Uterus (tissue), 4 donors: ENCODE results near the gene RNF146. TPM values are rescaled to one million over a fixed set of nuclear protein-coding genes. Genes with fewer than 3 reads are reported as not detected.
A peak's percentile ranks its signal among the peaks of the same experiment; 100 is the strongest.
"Not testable (repeated sequence)": the region's sequence is repeated elsewhere in the genome, so short reads cannot be mapped to it uniquely, and the experiment has no call there.

Source experiments
- DNase-seq, 2 donors: peaks; one replicate each; pipeline ENCODE4 v3.0.0-alpha.2; 2019 to 2020
- H3K27ac ChIP-seq, 2 donors: fragments of 200-600 bp; sonication (generic); 1 replicate in 1 of 2; 2 replicates in 1 of 2; pipeline ENCODE4 v1.5.1; 2016 to 2018
- H3K27me3 ChIP-seq, 2 donors: fragments of 200-600 bp; sonication (generic); one replicate each; pipeline ENCODE4 v1.5.1; 2018 to 2019; ENCODE audit warnings: control low read depth in 1 of 2
- H3K36me3 ChIP-seq, 2 donors: fragments of 200-600 bp; sonication (generic); one replicate each; pipeline ENCODE4 v1.5.1; 2019; ENCODE audit warnings: control low read depth in 1 of 2
- H3K4me1 ChIP-seq, 2 donors: fragments of 200-600 bp; sonication (generic); one replicate each; pipeline ENCODE4 v1.5.1; 2018 to 2019; ENCODE audit warnings: control low read depth in 1 of 2
- H3K4me3 ChIP-seq, 2 donors: fragments of 200-600 bp; sonication (generic); 1 replicate in 1 of 2; 2 replicates in 1 of 2; pipeline ENCODE4 v1.5.1; 2018 to 2019; ENCODE audit warnings: mild to moderate bottlenecking in 1 of 2
- H3K9me3 ChIP-seq, 2 donors: fragments of 200-600 bp; sonication (generic); one replicate each; pipeline ENCODE4 v1.5.1; 2019; ENCODE audit warnings: control low read depth in 1 of 2
- POLR2A ChIP-seq, 2 donors: fragments of 450-650 bp; IDR thresholded peaks; one replicate each; pipeline ENCODE4 v1.6.1; 2016; ENCODE audit warnings: antibody characterized with exemption in 2 of 2, mild to moderate bottlenecking in 1 of 2, moderate library complexity in 1 of 2
- intact Hi-C: fragments of 100-400 bp; cut with DNase I; formaldehyde crosslinking; loops from one replicate; pipeline ENCODE4 v1.15.1; 2023; ENCODE audit warnings: low total_unique reads
- total RNA-seq, 4 donors: library from RNA; depleted of rRNA in 3 of 4; stranded (reverse); fragments of >200 nt in 3 of 4; gene quantifications; one replicate each; pipeline versions ENCODE4 v1.1.0 to v1.2.4, GENCODE V29; 2014 to 2023
- TF ChIP-seq, protein P1 (sequence below), 4 experiments: fragments of 200-600 bp in 2 of 4; fragments of 450-650 bp in 2 of 4; sonication (generic) in 2 of 4; IDR thresholded peaks; one replicate each; pipeline ENCODE4 v1.5.1; 2016 to 2019; ENCODE audit warnings: antibody characterized with exemption in 4 of 4, mild to moderate bottlenecking in 2 of 4, moderate library complexity in 1 of 4
- donor health status: DM: yes; HTN: yes; CAD: no.

The RNF146 gene, protein sequence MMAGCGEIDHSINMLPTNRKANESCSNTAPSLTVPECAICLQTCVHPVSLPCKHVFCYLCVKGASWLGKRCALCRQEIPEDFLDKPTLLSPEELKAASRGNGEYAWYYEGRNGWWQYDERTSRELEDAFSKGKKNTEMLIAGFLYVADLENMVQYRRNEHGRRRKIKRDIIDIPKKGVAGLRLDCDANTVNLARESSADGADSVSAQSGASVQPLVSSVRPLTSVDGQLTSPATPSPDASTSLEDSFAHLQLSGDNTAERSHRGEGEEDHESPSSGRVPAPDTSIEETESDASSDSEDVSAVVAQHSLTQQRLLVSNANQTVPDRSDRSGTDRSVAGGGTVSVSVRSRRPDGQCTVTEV
- 100 to 1,000 TPM in 1 of 4 donors, 10 to 100 TPM in 3; 25.9 to 102 (median 57.9) TPM for total RNA-seq

DNA sequence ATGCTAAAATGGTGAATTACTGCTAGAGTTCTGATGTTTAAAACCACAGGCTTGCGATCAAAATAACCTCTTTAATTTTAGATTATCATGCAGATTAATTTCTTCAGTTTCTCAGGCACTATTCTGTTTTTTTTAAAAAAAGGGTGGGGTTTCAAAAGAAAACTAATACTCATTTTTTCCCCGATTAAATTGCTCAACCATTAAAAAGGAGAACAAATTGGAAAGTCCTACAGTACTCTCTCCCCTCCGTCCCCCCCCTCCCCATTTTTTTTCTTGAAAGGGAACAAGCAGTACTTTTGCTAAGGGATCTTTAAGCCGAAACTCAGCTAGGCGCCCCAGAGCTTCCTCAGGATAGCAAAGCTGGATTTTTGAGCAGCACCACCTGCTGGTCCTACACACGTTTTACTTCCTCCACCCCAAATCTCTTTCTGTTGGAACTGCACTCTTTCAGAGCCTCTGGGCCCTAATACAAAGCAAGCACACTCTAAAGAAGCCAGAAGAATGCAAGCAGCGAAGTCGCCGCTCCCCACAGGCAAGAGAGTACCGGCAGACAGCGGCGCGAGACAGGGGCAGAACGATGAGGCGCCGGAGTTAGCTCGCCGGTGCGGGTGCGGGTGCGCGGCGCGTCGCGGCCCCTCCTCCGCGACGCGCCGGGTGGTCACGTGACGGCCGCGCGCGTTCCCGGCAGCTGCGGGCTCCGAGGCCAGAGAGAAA lies at the start of gene RNF146:
Gene RNF146, plus strand, starts transcription at position 687 of the 714 bp plus-strand sequence. CDS start 13,475 bp downstream, outside the sequence.
- Histone ChIP-seq H3K9me3 (no peaks in the 10 kb centered on the region), H3K4me1 (no peaks in the 10 kb centered on the region), H3K27me3 (no peaks in the 10 kb centered on the region), H3K4me3 (peak within 1 kb of the TSS; percentile 62 to 72), H3K36me3 (no peaks in the 10 kb centered on the region), H3K27ac (peak within 1 kb of the TSS; percentile 96 to 97)
- TF ChIP-seq POLR2A (IDR thresholded peaks at IDR 0.05): no peak
- TF ChIP-seq, protein P1, sequence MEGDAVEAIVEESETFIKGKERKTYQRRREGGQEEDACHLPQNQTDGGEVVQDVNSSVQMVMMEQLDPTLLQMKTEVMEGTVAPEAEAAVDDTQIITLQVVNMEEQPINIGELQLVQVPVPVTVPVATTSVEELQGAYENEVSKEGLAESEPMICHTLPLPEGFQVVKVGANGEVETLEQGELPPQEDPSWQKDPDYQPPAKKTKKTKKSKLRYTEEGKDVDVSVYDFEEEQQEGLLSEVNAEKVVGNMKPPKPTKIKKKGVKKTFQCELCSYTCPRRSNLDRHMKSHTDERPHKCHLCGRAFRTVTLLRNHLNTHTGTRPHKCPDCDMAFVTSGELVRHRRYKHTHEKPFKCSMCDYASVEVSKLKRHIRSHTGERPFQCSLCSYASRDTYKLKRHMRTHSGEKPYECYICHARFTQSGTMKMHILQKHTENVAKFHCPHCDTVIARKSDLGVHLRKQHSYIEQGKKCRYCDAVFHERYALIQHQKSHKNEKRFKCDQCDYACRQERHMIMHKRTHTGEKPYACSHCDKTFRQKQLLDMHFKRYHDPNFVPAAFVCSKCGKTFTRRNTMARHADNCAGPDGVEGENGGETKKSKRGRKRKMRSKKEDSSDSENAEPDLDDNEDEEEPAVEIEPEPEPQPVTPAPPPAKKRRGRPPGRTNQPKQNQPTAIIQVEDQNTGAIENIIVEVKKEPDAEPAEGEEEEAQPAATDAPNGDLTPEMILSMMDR (IDR thresholded peaks at IDR 0.05): peak; percentile 67 to 85 (median 79)
- intact Hi-C loops: no loop called here
- peak; percentile 82 to 85 for DNase-seq

DNA sequence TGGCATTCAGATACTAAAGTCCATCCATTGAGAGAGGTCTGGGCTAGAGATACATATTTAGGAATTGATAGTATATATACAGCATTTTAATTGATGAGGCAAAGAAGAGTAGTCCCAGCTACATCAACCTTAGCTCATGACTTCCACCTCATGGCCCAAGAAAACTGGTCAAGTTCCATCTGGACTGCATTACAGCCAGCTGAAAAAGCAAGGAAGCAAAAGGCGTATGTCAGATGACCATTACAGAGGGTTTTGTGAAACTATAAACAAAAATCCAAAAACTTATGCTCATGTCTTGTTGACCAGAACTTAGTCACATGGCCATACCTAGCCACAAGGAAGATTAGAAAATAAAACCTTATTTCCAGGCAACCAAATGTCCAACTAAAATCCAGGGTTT lies 46.8 kb upstream of the RNF146 start:
- Histone ChIP-seq H3K27me3 (no peaks in the 10 kb centered on the region), H3K9me3 (no peaks in the 10 kb centered on the region), H3K27ac (no peak overlapping the region), H3K4me3 (no peak overlapping the region), H3K36me3 (no peaks in the 10 kb centered on the region), H3K4me1 (no peaks in the 10 kb centered on the region)
- intact Hi-C loops: no loop called here
- DNase-seq: no peak
- TF ChIP-seq, protein P1 (IDR thresholded peaks at IDR 0.05): no peak
- TF ChIP-seq POLR2A (IDR thresholded peaks at IDR 0.05): no peak

DNA sequence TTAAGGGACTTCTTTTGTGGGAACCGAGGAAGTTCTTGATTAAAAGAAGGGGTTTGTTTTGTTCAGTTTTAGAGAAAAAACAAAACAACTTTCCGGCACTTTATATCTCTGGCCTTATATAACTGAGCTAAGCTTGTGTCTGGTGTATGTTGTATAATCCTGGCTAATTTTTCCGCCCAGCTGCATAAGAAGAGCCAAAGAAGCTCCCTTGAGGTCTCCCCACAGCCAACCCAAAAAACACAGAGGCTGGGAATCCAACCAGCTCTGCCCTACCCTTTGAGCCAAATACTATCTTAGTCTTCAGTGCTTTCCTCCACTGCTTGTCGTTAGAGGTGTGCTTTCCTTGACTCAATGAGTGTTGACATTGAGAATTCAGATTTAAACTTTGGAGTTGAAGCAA lies 45.5 kb upstream of the RNF146 start:
- TF ChIP-seq POLR2A (IDR thresholded peaks at IDR 0.05): no peak
- TF ChIP-seq, protein P1 (IDR thresholded peaks at IDR 0.05): no peak
- intact Hi-C loops: no loop called here
- no peak for DNase-seq

DNA sequence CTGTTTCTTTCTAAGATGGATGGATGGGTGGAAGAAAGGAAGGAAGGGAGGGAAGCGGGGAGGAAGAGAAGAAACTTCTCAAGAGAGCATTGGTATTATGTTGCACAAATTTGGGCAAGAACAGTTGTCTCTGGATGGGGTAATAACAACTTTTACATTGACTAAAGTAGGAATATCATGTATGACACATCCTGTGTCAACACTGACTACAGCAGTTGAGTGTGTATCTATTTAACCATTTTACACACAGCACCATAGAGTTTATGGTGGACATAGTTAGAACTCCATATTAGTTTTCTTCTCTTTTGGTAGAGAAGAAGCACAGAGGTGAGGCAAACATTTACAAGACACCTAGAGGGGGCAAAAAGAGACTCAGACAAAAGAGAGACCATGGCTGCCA lies 44.2 kb upstream of the RNF146 start:
- no peaks in the 10 kb centered on the region for H3K4me1 ChIP-seq
- no peaks in the 10 kb centered on the region for H3K27me3 ChIP-seq
- H3K27ac ChIP-seq: no peak overlapping the region
- intact Hi-C loops: no loop called here
- no peaks in the 10 kb centered on the region for H3K9me3 ChIP-seq
- no peaks in the 10 kb centered on the region for H3K36me3 ChIP-seq
- no peak overlapping the region for H3K4me3 ChIP-seq
- TF ChIP-seq, protein P1 (IDR thresholded peaks at IDR 0.05): no peak
- no peak for TF ChIP-seq POLR2A (IDR thresholded peaks at IDR 0.05)
- DNase-seq: no peak

More for the DNA sequence above, 45.5 kb upstream of the RNF146 start:
- Histone ChIP-seq H3K9me3 (no peaks in the 10 kb centered on the region), H3K36me3 (no peaks in the 10 kb centered on the region), H3K27me3 (no peaks in the 10 kb centered on the region), H3K27ac (no peak overlapping the region), H3K4me3 (no peak overlapping the region), H3K4me1 (no peaks in the 10 kb centered on the region)

DNA sequence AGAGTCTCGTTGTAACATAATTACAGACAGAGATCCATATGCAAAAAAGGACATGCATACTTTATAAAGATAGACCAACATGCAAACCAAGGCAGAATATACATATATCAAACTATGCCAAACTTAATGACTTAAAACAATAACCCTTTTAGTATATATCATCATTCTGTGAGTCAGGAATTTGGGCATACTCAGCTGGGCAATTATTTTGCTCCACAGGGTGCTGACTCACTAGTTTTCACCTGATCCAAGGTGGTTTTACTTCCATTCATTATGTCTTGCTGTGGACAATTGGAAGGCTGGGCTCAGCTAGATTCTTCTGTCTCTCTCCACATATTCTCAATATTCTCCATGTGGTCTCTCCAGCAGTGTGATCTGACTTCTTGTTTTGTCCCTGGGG lies 41.2 kb upstream of the RNF146 start:
- no peak for DNase-seq
- H3K4me3 ChIP-seq: no peak overlapping the region
- intact Hi-C loops: no loop called here
- no peaks in the 10 kb centered on the region for H3K9me3 ChIP-seq
- no peaks in the 10 kb centered on the region for H3K4me1 ChIP-seq
- H3K36me3 ChIP-seq: no peaks in the 10 kb centered on the region
- no peak overlapping the region for H3K27ac ChIP-seq
- TF ChIP-seq, protein P1 (IDR thresholded peaks at IDR 0.05): no peak
- no peak for TF ChIP-seq POLR2A (IDR thresholded peaks at IDR 0.05)
- no peaks in the 10 kb centered on the region for H3K27me3 ChIP-seq

DNA sequence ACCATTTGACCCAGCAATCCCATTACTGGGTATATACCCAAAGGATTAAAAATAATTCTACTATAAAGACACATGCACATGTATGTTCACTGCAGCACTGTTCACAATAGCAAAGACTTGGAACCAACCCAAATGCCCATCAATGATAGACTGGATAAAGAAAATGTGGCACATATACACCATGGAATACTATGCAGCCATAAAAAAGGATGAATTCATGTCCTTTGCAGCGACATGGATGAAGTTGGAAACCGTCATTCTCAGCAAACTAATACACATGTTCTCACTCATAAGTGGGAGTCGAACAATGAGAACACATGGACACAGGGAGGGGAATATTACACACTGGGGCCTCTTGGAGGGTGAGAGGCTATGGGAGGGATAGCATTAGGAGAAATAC lies 32.8 kb upstream of the RNF146 start:
- intact Hi-C loops, H3K9me3 ChIP-seq, H3K36me3 ChIP-seq, H3K4me3 ChIP-seq, H3K27ac ChIP-seq, H3K27me3 ChIP-seq, H3K4me1 ChIP-seq, DNase-seq: not testable (repeated sequence)
